ENCODE results near the gene CIPC.

GRCh38 chr14:77125823-77126325 is 27.8 kb downstream of the CIPC start:
- TF ChIP-seq CTCF (IDR thresholded peaks at IDR 0.05): no peak
- TF ChIP-seq POLR2A (IDR thresholded peaks at IDR 0.05): no peak
